ENCODE results near the gene EMC10. TPM values are rescaled to one million over a fixed set of nuclear protein-coding genes. Genes with fewer than 3 reads are reported as not detected.

EMC10 gene
- polyA plus RNA-seq, 1 of the 3 experiments (the other 2 are of a cell fraction), result 218 TPM

GRCh38 chr19:50478901-50479715 is 2.8 kb downstream of the EMC10 start:
- Histone ChIP-seq H3K27ac (ENCODE audit: low read depth in 2 of 2, low read length in 1 of 2) (no peak overlapping the region), H3K4me3 (ENCODE audit: low read depth in 2 of 2, low read length in 1 of 2) (no peak overlapping the region), H3K79me2 (ENCODE audit: insufficient read depth) (peaks cover 16% of the 10 kb centered on the region), H2AFZ (ENCODE audit: low read depth) (no peak overlapping the region), H3K9me2 (no peaks in the 10 kb centered on the region), H3F3A (replicated peaks; ENCODE audit: insufficient read depth) (no peaks in the 10 kb centered on the region), H3K9ac (no peak overlapping the region), H4K20me1 (ENCODE audit: insufficient read depth) (no peaks in the 10 kb centered on the region), H3K9me3 (no peaks in the 10 kb centered on the region), H3K4me2 (no peak overlapping the region), H3K27me3 (ENCODE audit: insufficient read depth) (no peaks in the 10 kb centered on the region), H3K4me1 (ENCODE audit: control insufficient read depth in 1 of 2, insufficient read depth in 2 of 2, low read depth in 1 of 2, low read length in 1 of 2) (peaks cover 6 to 9% of the 10 kb centered on the region in 2 experiments; a peak in 2 of 4 replicates), H3K36me3 (replicated peaks in 1 of 2; ENCODE audit: control insufficient read depth in 1 of 2, insufficient read depth in 2 of 2, low read length in 1 of 2) (peaks cover 10 to 33% of the 10 kb centered on the region in 2 experiments)
- WGBS (ENCODE audit: low lambda C conversion rate), result 81% methylated on average over 15 of the region's 19 CpGs
- ChIA-PET POLR2A (interaction anchor here (0.7 kb wide), 1 partner anchor 122 kb away, joined by 3 read pairs; no protein-coding TSS in a partner anchor), CTCF (interaction anchor here (0.6 to 2.0 kb wide), 8 partner anchors 10 to 122 kb away, joined by 3 to 12 read pairs (median 3); no protein-coding TSS in a partner anchor)
- no peak for DNase-seq
- TF ChIP-seq CHD2 (IDR thresholded peaks at IDR 0.05; ENCODE audit: low read length, partially characterized antibody) (no peak), CTCF (IDR thresholded peaks at IDR 0.05) (peak; percentile 52)

GRCh38 chr19:50479761-50480251 is 3.5 kb downstream of the EMC10 start:
- Histone ChIP-seq H3K9me3 (no peaks in the 10 kb centered on the region), H3K27ac (ENCODE audit: low read depth in 2 of 2, low read length in 1 of 2) (no peak overlapping the region), H3F3A (replicated peaks; ENCODE audit: insufficient read depth) (no peaks in the 10 kb centered on the region), H4K20me1 (ENCODE audit: insufficient read depth) (no peaks in the 10 kb centered on the region), H3K36me3 (replicated peaks in 1 of 2; ENCODE audit: control insufficient read depth in 1 of 2, insufficient read depth in 2 of 2, low read length in 1 of 2) (peaks cover 10 to 33% of the 10 kb centered on the region in 2 experiments), H2AFZ (ENCODE audit: low read depth) (no peak overlapping the region), H3K9me2 (no peaks in the 10 kb centered on the region), H3K9ac (no peak overlapping the region), H3K4me3 (ENCODE audit: low read depth in 2 of 2, low read length in 1 of 2) (no peak overlapping the region), H3K79me2 (ENCODE audit: insufficient read depth) (peaks cover 16% of the 10 kb centered on the region), H3K4me2 (no peak overlapping the region), H3K4me1 (ENCODE audit: control insufficient read depth in 1 of 2, insufficient read depth in 2 of 2, low read depth in 1 of 2, low read length in 1 of 2) (peaks cover 6 to 9% of the 10 kb centered on the region in 2 experiments; a peak in 2 of 4 replicates), H3K27me3 (ENCODE audit: insufficient read depth) (no peaks in the 10 kb centered on the region)
- TF ChIP-seq EZH2phosphoT487 (IDR thresholded peaks at IDR 0.05; ENCODE audit: borderline replicate concordance, low read depth) (no peak), JUND (IDR thresholded peaks at IDR 0.05) (no peak)
- WGBS (ENCODE audit: low lambda C conversion rate), result 90% methylated on average over 4 of the region's 16 CpGs
- ChIA-PET POLR2A (no interaction called here), CTCF (interaction anchor here (0.6 to 2.0 kb wide), 7 partner anchors 10 to 123 kb away, joined by 3 to 12 read pairs (median 3); no protein-coding TSS in a partner anchor)
- DNase-seq, result no peak

DNA sequence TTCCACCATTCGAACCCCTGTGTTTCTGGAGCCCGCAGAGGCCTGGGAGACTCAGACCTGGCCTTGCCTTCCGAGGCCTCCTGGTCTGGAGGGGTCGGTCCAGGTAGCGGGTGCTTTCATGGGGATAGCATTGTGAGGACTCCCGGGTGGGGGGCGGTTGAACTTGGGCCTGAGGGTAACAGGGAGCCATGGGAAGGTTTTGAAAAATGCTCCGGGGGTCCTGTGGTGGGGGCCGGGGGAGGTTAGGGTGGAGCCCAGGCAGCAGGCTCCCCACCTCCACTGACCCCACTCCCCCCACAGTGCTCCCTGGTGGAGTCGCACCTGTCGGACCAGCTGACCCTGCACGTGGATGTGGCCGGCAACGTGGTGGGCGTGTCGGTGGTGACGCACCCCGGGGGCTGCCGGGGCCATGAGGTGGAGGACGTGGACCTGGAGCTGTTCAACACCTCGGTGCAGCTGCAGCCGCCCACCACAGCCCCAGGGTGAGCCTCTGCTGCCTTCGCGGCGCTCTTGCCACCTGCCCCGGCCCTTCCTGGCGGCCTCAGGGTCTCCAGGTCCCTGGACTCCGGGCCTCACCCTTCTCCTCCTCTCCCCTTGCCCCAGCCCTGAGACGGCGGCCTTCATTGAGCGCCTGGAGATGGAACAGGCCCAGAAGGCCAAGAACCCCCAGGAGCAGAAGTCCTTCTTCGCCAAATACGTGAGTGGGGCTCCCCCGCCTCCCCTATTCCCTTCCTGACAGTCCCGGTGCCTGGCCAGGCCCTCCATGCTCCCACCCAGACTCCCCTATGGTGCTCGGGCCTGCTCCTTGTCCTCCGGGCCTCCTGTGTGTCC is 4.2 kb downstream of the EMC10 start:
- Histone ChIP-seq H3K4me2 (no peak overlapping the region), H3F3A (replicated peaks; ENCODE audit: insufficient read depth) (no peaks in the 10 kb centered on the region), H3K4me3 (ENCODE audit: low read depth in 2 of 2, low read length in 1 of 2) (no peak overlapping the region), H3K9ac (no peak overlapping the region), H3K4me1 (ENCODE audit: control insufficient read depth in 1 of 2, insufficient read depth in 2 of 2, low read depth in 1 of 2, low read length in 1 of 2) (peaks cover 6 to 9% of the 10 kb centered on the region in 2 experiments; a peak in 2 of 4 replicates), H3K36me3 (replicated peaks in 1 of 2; ENCODE audit: control insufficient read depth in 1 of 2, insufficient read depth in 2 of 2, low read length in 1 of 2) (peaks cover 10 to 33% of the 10 kb centered on the region in 2 experiments), H4K20me1 (ENCODE audit: insufficient read depth) (no peaks in the 10 kb centered on the region), H3K27me3 (ENCODE audit: insufficient read depth) (no peaks in the 10 kb centered on the region), H3K79me2 (ENCODE audit: insufficient read depth) (peaks cover 16% of the 10 kb centered on the region), H2AFZ (ENCODE audit: low read depth) (no peak overlapping the region), H3K9me3 (no peaks in the 10 kb centered on the region), H3K27ac (ENCODE audit: low read depth in 2 of 2, low read length in 1 of 2) (no peak overlapping the region), H3K9me2 (no peaks in the 10 kb centered on the region)
- no peak for DNase-seq
- CTCF ChIA-PET, result interaction anchor here (1.0 to 1.9 kb wide), 2 partner anchors 20 to 123 kb away, joined by 4 read pairs; no protein-coding TSS in a partner anchor
- POLR2A ChIA-PET, result no interaction called here
- 87% methylated on average over 27 of the region's 37 CpGs for WGBS (ENCODE audit: low lambda C conversion rate)
- TF ChIP-seq RCOR1 (IDR thresholded peaks at IDR 0.05; ENCODE audit: low read length), result no peak

Measured in SK-N-SH (cell line).